ENCODE measurements around the gene PNLIPRP3. TPM values are rescaled to one million over a fixed set of nuclear protein-coding genes. Genes with fewer than 3 reads are reported as not detected.

The PNLIPRP3 gene
- total RNA-seq, 4 donors from 2014 or later = 27.2 to 82.8 (median 45.7) TPM

DNA sequence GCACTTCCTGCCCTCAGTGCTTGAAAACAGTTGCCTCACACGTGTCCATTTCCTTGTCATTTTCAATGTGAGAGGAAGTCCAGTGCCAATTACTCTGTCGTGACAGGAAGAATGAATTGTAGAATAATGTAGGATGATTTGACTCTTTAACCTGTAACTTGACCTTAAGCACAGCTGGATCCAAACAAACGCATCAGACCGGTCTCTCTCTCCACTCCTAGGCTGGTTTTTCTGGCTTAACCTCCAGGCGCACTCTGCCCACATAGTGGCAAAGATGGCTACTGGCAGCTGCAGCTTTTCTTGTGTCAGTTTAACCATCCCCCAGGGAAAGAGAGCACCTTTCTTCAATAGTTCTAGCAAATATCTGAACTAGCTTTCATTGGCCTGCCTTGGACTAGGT lies 29.4 kb upstream of the PNLIPRP3 start:
- TF ChIP-seq POLR2A (IDR thresholded peaks at IDR 0.05) = no peak
- TF ChIP-seq, protein P1, sequence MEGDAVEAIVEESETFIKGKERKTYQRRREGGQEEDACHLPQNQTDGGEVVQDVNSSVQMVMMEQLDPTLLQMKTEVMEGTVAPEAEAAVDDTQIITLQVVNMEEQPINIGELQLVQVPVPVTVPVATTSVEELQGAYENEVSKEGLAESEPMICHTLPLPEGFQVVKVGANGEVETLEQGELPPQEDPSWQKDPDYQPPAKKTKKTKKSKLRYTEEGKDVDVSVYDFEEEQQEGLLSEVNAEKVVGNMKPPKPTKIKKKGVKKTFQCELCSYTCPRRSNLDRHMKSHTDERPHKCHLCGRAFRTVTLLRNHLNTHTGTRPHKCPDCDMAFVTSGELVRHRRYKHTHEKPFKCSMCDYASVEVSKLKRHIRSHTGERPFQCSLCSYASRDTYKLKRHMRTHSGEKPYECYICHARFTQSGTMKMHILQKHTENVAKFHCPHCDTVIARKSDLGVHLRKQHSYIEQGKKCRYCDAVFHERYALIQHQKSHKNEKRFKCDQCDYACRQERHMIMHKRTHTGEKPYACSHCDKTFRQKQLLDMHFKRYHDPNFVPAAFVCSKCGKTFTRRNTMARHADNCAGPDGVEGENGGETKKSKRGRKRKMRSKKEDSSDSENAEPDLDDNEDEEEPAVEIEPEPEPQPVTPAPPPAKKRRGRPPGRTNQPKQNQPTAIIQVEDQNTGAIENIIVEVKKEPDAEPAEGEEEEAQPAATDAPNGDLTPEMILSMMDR (IDR thresholded peaks at IDR 0.05) = no peak
- WGBS, 2 donors = 26 to 34% methylated on average over 5 of the region's 5 CpGs
- DNase-seq (ENCODE audit: low spot score in 2 of 2) = no peak
- H3K4me3 ChIP-seq (ENCODE audit: low read depth, poor library complexity, severe bottlenecking) = no peak overlapping the region
- intact Hi-C loops (cut with DNase I; ENCODE audit: low total_unique reads) = no loop called here

DNA sequence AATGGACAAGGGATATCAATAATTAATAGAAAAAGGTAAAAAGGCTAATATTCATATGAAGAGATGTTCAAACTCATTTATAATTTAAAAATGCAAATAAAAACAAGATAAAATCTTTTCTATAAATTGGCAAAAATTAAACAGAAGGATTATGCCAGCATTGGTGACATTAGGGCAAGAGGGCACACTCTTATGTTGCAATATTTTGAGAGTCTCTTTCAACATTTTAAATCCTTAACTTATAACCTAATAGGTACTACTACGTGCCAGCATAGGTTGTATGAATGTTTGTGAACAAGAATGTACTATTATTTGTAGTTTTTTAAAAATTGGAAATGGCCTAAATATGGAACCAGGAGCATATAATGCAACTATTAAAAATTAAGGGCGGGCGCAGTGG lies 24.8 kb upstream of the PNLIPRP3 start:
- 91 to 93% methylated on average over 3 of the region's 3 CpGs for WGBS, 2 donors
- intact Hi-C loops (cut with DNase I; ENCODE audit: low total_unique reads) = no loop called here
- no peak for TF ChIP-seq POLR2A (IDR thresholded peaks at IDR 0.05)
- TF ChIP-seq, protein P1 (IDR thresholded peaks at IDR 0.05) = no peak
- no peak for DNase-seq (ENCODE audit: low spot score in 2 of 2)
- H3K4me3 ChIP-seq (ENCODE audit: low read depth, poor library complexity, severe bottlenecking) = no peak overlapping the region

DNA sequence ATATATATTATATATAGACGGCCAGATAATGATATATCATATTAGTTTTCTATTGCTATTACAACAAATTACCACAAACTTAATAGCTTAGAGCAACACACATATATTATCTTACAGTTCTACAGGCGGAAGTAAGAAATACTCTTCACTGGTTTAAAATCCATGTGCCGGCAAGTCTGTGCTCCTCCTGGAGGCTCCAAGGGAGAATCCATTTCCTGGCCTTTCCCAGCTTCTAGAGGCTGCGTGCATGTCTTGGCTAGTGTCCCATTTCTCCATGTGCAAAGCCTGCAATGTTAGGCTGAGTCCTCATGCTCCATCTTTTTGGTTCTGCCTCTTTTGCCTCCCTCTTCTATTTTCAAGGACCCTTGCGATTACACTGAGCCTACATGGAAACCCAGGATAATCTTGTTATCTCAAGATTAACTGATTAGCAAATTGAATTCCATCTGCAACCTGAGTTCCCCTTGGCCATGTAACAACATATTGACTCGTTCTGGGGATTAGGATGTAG lies 23.9 kb upstream of the PNLIPRP3 start:
- no peak overlapping the region for H3K4me3 ChIP-seq (ENCODE audit: low read depth, poor library complexity, severe bottlenecking)
- intact Hi-C loops (cut with DNase I; ENCODE audit: low total_unique reads) = no loop called here
- no peak for TF ChIP-seq POLR2A (IDR thresholded peaks at IDR 0.05)
- TF ChIP-seq, protein P1 (IDR thresholded peaks at IDR 0.05) = no peak
- WGBS, 2 donors = 54 to 56% methylated on average over 6 of the region's 6 CpGs
- DNase-seq (ENCODE audit: low spot score in 2 of 2) = no peak

DNA sequence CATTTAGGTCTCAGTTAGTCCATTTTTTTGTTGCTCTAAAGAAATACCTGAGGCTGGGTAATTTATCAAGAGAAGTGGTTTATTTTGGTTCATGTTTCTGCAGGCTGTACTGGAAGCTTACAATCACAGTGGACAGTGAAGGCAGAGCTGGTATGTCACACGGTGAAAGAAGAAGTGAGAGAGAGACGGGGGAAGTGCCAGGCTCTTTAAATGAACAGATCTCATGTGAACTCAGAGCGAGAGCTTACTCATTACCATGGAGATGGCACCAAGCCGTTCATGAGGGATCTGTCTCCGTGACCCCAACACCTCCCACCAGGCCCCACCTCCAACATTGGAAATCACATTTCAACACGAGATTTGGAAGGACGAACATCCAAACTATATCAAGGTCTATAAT lies 18.9 kb upstream of the PNLIPRP3 start:
- TF ChIP-seq, protein P1 (IDR thresholded peaks at IDR 0.05) = no peak
- no peak for TF ChIP-seq POLR2A (IDR thresholded peaks at IDR 0.05)
- WGBS, 2 donors = 61 to 63% methylated on average over 7 of the region's 7 CpGs
- intact Hi-C loops (cut with DNase I; ENCODE audit: low total_unique reads) = no loop called here
- DNase-seq (ENCODE audit: low spot score in 2 of 2) = no peak
- H3K4me3 ChIP-seq (ENCODE audit: low read depth, poor library complexity, severe bottlenecking) = no peak overlapping the region

DNA sequence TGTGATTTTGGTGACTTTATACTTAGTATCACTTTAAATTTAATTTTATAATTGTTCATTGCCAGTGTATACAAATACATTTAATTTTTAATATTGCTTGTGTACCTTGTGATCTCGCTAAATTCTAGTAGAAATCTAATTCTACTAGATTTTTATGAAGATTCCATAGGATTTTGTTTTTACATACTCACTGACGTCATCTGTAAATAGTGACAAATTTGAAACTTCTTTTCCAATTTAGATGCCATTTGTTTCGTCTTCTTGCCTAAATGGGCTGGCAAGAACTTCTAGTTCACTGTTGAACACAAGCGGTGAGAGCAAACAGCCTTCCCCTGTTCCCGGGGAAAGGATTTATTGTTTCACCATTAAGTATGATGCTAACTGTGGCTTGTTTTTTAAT lies 17.3 kb upstream of the PNLIPRP3 start:
- no peak for DNase-seq (ENCODE audit: low spot score in 2 of 2)
- 67 to 79% methylated on average over 5 of the region's 5 CpGs for WGBS, 2 donors
- intact Hi-C loops (cut with DNase I; ENCODE audit: low total_unique reads) = no loop called here
- TF ChIP-seq POLR2A (IDR thresholded peaks at IDR 0.05) = no peak
- TF ChIP-seq, protein P1 (IDR thresholded peaks at IDR 0.05) = no peak
- H3K4me3 ChIP-seq (ENCODE audit: low read depth, poor library complexity, severe bottlenecking) = no peak overlapping the region

DNA sequence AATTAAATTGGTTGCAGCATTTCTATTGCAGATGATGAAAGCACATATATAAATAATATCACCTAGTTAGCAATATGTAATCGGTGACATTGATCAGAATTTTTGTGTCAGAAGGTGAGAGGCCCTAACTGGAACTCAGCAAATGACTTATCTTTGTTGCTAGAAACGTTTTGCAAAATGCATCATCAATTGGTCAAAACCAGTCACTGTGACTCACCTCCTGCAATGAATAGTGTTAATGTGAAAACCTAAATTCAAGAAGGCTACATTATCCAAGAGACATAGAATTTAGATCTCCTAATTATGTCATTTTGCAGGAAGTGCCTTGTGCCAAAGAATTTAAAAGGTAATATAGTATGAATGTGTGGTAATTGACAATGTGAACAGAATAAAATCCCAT lies 9.8 kb upstream of the PNLIPRP3 start:
- WGBS, 2 donors = 35 to 46% methylated on average over 2 of the region's 2 CpGs

More for the DNA sequence above, 9.8 kb upstream of the PNLIPRP3 start:
- TF ChIP-seq, protein P1 (IDR thresholded peaks at IDR 0.05) = no peak
- TF ChIP-seq POLR2A (IDR thresholded peaks at IDR 0.05) = no peak
- H3K4me3 ChIP-seq (ENCODE audit: low read depth, poor library complexity, severe bottlenecking) = no peak overlapping the region
- no peak for DNase-seq (ENCODE audit: low spot score in 2 of 2)
- intact Hi-C loops (cut with DNase I; ENCODE audit: low total_unique reads) = no loop called here

Measured in lower leg skin (tissue), 4 donors.